Gastroesophageal sphincter (tissue), 3 donors: ENCODE results near the gene PHOX2A.

ENCODE experiments used
- EP300 ChIP-seq: sonication (generic); formaldehyde crosslinking; IDR thresholded peaks from one replicate; pipeline ENCODE4 v1.6.1; 2017; ENCODE audit warnings: antibody characterized with exemption, mild to moderate bottlenecking
- POLR2A ChIP-seq, 2 donors: fragments of 450-650 bp; IDR thresholded peaks; one replicate each; pipeline ENCODE4 v1.6.1; 2017; ENCODE audit warnings: antibody characterized with exemption in 2 of 2, mild to moderate bottlenecking in 2 of 2, moderate library complexity in 1 of 2
- POLR2AphosphoS5 ChIP-seq: sonication (generic); formaldehyde crosslinking; IDR thresholded peaks from one replicate; pipeline ENCODE4 v1.6.1; 2017; ENCODE audit warnings: antibody characterized with exemption
- TF ChIP-seq, protein P1 (sequence below), 4 experiments: fragments of 200-600 bp in 2 of 4; fragments of 450-650 bp in 2 of 4; sonication (generic) in 1 of 4; IDR thresholded peaks; one replicate each; pipeline ENCODE4 v1.5.1; 2017 to 2019; ENCODE audit warnings: antibody characterized with exemption in 4 of 4, mild to moderate bottlenecking in 2 of 4, moderate library complexity in 2 of 4

DNA sequence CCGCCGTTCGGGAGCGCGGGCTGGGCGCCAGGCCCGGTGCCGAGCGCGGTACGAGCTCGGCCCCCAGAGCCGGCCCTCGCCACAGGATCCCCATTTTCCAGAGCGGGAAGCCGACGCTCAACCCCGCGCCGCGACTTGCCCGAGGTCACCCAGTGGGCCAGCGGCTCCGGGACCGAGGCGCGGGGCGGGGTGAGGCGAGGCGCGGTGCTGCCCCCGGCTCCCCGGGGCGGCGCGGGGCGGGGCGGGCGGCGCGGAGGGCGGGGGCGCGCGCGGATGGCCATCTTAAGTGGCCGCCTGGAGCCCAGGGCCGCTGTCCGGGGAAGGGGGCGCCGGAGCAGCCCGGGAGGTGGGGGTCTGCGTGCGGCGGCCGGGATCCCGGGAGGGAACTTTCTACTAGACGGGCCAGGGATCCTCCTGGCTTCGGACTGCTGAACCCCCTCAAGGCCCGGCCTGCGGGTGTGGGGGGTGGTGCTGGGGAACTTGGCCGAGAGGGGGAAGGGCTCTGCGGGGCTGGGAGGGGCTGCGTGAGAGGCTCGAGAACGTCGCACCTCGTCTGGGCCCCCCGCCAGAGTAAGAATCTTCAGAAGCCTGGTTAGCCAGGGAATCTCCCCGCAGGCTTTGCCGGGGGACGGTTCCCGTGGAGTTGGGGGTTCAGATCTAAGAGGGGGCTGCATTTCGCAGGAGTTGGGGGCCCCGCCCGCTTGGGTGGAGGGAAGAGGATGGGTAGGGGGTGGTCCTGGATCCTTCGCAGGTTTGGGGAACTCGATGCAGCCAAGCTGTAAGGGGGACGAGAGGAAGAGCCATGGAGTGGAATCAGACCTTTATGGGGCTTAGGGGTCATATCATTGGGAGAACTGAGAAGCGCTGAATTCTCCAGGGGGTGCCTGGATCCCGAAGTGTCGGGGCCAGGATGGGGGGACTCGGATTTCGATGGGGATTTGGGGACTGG lies 20.1 kb downstream of the PHOX2A start:
- TF ChIP-seq, protein P1, sequence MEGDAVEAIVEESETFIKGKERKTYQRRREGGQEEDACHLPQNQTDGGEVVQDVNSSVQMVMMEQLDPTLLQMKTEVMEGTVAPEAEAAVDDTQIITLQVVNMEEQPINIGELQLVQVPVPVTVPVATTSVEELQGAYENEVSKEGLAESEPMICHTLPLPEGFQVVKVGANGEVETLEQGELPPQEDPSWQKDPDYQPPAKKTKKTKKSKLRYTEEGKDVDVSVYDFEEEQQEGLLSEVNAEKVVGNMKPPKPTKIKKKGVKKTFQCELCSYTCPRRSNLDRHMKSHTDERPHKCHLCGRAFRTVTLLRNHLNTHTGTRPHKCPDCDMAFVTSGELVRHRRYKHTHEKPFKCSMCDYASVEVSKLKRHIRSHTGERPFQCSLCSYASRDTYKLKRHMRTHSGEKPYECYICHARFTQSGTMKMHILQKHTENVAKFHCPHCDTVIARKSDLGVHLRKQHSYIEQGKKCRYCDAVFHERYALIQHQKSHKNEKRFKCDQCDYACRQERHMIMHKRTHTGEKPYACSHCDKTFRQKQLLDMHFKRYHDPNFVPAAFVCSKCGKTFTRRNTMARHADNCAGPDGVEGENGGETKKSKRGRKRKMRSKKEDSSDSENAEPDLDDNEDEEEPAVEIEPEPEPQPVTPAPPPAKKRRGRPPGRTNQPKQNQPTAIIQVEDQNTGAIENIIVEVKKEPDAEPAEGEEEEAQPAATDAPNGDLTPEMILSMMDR (IDR thresholded peaks at IDR 0.05), result peak in 1 of 4 experiments; percentile 9
- TF ChIP-seq POLR2A (IDR thresholded peaks at IDR 0.05), result peak; percentile 7 to 24
- TF ChIP-seq POLR2AphosphoS5, result peak; percentile 3
- no peak for TF ChIP-seq EP300
